A673 (cell line): ENCODE data around the gene LYSMD1. TPM values are rescaled to one million over a fixed set of nuclear protein-coding genes. Genes with fewer than 3 reads are reported as not detected.
A peak's percentile ranks its signal among the peaks of the same experiment; 100 is the strongest.

ENCODE experiments used
- BruUV-seq: library from RNA; stranded (reverse); fragments of 400-500 nt; replicated peaks from 2 replicates; lab custom pipeline; 2021; lab: Mats Ljungman, UMichigan
- CTCF ChIA-PET: fragments of 300-600 bp; sonication (Branson Sonifier 250); formaldehyde crosslinking; loops from one replicate; lab custom pipeline; 2022; ENCODE audit warnings: antibody characterized with exemption; lab: Charles Lee
- POLR2A ChIA-PET: fragments of 300-600 bp; sonication (Branson Sonifier 250); formaldehyde crosslinking; loops from one replicate; lab custom pipeline; 2022; ENCODE audit warnings: antibody characterized with exemption; ENCODE audit not compliant: low non-redundant PET; lab: Charles Lee
- DNase-seq: peaks from one replicate; pipeline ENCODE4 v3.0.0-alpha.2; 2015; ENCODE audit warnings: low spot score
- H3K27ac ChIP-seq: fragments of 200-600 bp; sonication (generic); 2 replicates; pipeline ENCODE4 v1.5.1; 2016; ENCODE audit warnings: mixed run types, low read depth, mild to moderate bottlenecking, mixed read lengths, antibody characterized with exemption, low read length; ENCODE audit not compliant: poor library complexity, severe bottlenecking
- H3K27me3 ChIP-seq: fragments of 200-600 bp; sonication (generic); replicated peaks from 2 replicates; pipeline ENCODE4 v1.6.1; 2017; ENCODE audit warnings: mixed run types, low read depth, mild to moderate bottlenecking, mixed read lengths, antibody characterized with exemption, low read length; ENCODE audit not compliant: insufficient read depth, poor library complexity
- H3K36me3 ChIP-seq: fragments of 200-600 bp; sonication (generic); 2 replicates; pipeline ENCODE4 v1.6.1; 2016; ENCODE audit warnings: mixed run types, mild to moderate bottlenecking, mixed read lengths, antibody characterized with exemption, low read length; ENCODE audit not compliant: insufficient read depth, poor library complexity, severe bottlenecking
- H3K4me1 ChIP-seq: fragments of 200-600 bp; sonication (generic); 2 replicates; pipeline ENCODE4 v1.6.1; 2017; ENCODE audit warnings: mixed run types, mild to moderate bottlenecking, mixed read lengths, antibody characterized with exemption, low read length; ENCODE audit not compliant: insufficient read depth, poor library complexity, severe bottlenecking
- H3K4me3 ChIP-seq: fragments of 200-600 bp; sonication (generic); 2 replicates; pipeline ENCODE4 v1.5.1; 2016; ENCODE audit warnings: low read depth, mixed run types, mild to moderate bottlenecking, mixed read lengths, low read length; ENCODE audit not compliant: poor library complexity, severe bottlenecking
- H3K9me3 ChIP-seq: fragments of 200-600 bp; sonication (generic); 2 replicates; pipeline ENCODE4 v1.6.1; 2016; ENCODE audit warnings: mixed run types, low read depth, mild to moderate bottlenecking, mixed read lengths, antibody characterized with exemption, low read length; ENCODE audit not compliant: poor library complexity, severe bottlenecking
- EZH2 ChIP-seq: fragments of 200-600 bp; sonication (generic); IDR thresholded peaks from 2 replicates; pipeline ENCODE4 v1.6.1; 2017; ENCODE audit warnings: borderline replicate concordance, low read depth, mild to moderate bottlenecking, mixed read lengths, antibody characterized with exemption, low read length; ENCODE audit not compliant: poor library complexity, severe bottlenecking
- intact Hi-C: fragments of 100-400 bp; cut with micrococcal nuclease; formaldehyde crosslinking; loops from one replicate; pipeline ENCODE4 v1.10.0; 2022; ENCODE audit not compliant: unreplicated experiment
- total RNA-seq: library from RNA; stranded (reverse); gene quantifications from 2 replicates; pipeline ENCODE4 v1.2.3, GENCODE V29; 2021
- TF ChIP-seq, protein P1 (sequence below): fragments of 300-800, 200-600 bp; sonication (generic); conservative IDR thresholded peaks from 2 replicates; pipeline ENCODE4 v1.5.1; 2017; ENCODE audit warnings: low read depth, mild to moderate bottlenecking, antibody characterized with exemption, low read length, moderate library complexity, mixed read lengths

LYSMD1 gene
- total RNA-seq, 1 experiment from 2014 or later = 8.1 TPM

DNA sequence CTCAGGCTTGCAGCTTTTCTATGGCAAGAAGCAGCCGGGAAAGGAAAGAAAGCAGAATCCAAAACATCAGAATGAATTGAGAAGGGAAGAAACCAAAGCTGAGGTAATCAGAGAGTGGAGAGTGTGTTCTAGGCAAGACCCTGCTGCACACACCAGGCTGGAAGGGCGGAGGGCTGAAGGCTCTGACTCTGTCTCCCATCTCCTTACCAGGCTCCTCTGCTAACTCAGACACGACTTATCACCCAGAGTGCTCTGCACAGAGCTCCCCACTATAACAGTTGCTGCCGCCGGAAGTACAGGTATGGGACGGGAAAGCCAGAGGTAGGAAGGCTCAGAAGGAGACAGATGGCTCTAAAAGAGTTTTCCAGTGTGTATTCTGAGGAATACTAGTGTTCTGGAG is 1.4 kb upstream of the LYSMD1 start:
- no peak for TF ChIP-seq EZH2
- TF ChIP-seq, protein P1, sequence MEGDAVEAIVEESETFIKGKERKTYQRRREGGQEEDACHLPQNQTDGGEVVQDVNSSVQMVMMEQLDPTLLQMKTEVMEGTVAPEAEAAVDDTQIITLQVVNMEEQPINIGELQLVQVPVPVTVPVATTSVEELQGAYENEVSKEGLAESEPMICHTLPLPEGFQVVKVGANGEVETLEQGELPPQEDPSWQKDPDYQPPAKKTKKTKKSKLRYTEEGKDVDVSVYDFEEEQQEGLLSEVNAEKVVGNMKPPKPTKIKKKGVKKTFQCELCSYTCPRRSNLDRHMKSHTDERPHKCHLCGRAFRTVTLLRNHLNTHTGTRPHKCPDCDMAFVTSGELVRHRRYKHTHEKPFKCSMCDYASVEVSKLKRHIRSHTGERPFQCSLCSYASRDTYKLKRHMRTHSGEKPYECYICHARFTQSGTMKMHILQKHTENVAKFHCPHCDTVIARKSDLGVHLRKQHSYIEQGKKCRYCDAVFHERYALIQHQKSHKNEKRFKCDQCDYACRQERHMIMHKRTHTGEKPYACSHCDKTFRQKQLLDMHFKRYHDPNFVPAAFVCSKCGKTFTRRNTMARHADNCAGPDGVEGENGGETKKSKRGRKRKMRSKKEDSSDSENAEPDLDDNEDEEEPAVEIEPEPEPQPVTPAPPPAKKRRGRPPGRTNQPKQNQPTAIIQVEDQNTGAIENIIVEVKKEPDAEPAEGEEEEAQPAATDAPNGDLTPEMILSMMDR = no peak
- peaks cover 20% of the 10 kb centered on the region for H3K36me3 ChIP-seq
- H3K4me1 ChIP-seq = peaks cover 13% of the 10 kb centered on the region
- H3K9me3 ChIP-seq = no peaks in the 10 kb centered on the region
- no peak for DNase-seq
- H3K4me3 ChIP-seq = peak overlapping the region; percentile 73
- CTCF ChIA-PET = interaction anchor here (0.9 kb wide), 1 partner anchor 67 kb away, joined by 3 read pairs; no protein-coding TSS in a partner anchor
- BruUV-seq = no TSS peak
- POLR2A ChIA-PET = no interaction called here
- no peak overlapping the region for H3K27ac ChIP-seq
- no peaks in the 10 kb centered on the region for H3K27me3 ChIP-seq
- intact Hi-C loops = no loop called here

DNA sequence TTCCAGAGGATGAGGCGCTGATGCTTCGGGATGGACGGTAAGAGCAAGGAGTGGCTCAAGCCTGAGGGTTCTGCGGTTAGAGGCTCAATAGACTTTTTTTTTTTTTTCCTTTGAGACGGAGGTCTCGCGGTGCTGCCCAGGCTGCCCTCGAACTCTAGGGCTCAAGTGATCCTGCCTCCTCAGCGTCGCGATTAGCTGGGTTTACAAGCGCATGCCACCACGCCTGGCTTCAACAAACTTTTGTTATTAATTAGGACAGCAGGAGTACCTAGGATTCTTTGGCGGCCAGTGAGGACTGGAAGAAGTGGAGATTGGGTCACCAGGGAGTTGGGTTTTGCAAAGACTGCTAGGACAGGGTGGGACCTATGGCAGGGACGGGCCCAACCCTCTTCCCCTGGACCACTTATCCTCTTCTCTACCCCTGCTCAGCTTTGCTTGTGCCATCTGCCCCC is 829 bp upstream of the LYSMD1 start:
- Histone ChIP-seq H3K27me3 (no peaks in the 10 kb centered on the region), H3K4me1 (peaks cover 13% of the 10 kb centered on the region), H3K27ac (peak overlapping the region; percentile 81), H3K9me3 (no peaks in the 10 kb centered on the region), H3K36me3 (peaks cover 21% of the 10 kb centered on the region), H3K4me3 (peak overlapping the region; percentile 73)
- no TSS peak for BruUV-seq
- POLR2A ChIA-PET = no interaction called here
- peak; percentile 21 for DNase-seq
- CTCF ChIA-PET = interaction anchor here (0.5 to 0.9 kb wide), 2 partner anchors 67 to 115 kb away, joined by 3 read pairs; no protein-coding TSS in a partner anchor
- intact Hi-C loops = no loop called here
- TF ChIP-seq, protein P1 = no peak
- TF ChIP-seq EZH2 = no peak

DNA sequence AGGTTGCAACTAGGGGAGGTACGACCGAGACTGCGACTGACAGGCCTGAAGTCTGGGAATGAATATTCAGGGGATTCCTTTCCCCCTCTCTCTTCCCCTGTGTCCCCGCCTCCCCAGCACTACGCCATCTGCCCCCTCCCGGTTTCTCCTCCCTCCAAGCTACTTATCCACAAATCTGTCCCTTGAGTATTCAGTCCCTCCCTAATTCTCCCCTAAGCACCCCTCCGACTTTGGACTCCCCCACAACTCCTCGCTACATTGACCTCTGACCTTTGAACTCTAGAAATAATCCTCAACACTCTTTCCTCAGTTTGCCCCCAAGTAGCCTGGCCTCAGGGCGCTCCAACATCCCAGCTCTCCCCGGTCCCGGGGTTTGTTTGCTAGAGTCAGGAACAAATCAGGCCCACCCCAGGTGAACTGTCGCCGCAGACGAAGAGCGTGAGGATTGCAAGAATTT is 393 bp downstream of the LYSMD1 start:
- ChIA-PET CTCF (interaction anchor here (1.6 kb wide), 1 partner anchor 65 kb away, joined by 9 read pairs; no protein-coding TSS in a partner anchor), POLR2A (interaction anchor here (0.6 kb wide), 1 partner anchor 11 kb away, joined by 3 read pairs; no protein-coding TSS in a partner anchor)
- DNase-seq = peak; percentile 88
- no TSS peak for BruUV-seq
- intact Hi-C loops = no loop called here
- Histone ChIP-seq H3K36me3 (peaks cover 23% of the 10 kb centered on the region), H3K27me3 (no peaks in the 10 kb centered on the region), H3K4me3 (peak overlapping the region; percentile 73), H3K27ac (peak overlapping the region; percentile 81), H3K4me1 (peaks cover 13% of the 10 kb centered on the region), H3K9me3 (no peaks in the 10 kb centered on the region)
- TF ChIP-seq EZH2 = no peak
- TF ChIP-seq, protein P1 = no peak
